Mucosa of rectum (tissue), 2 donors: ENCODE measurements around the gene RAB20.
"Not testable (repeated sequence)": the region's sequence is repeated elsewhere in the genome, so short reads cannot be mapped to it uniquely, and the experiment has no call there.

Source experiments
- H3K27ac ChIP-seq, 2 donors: one replicate each; pipeline ENCODE4 v1.7.0; 2013; ENCODE audit warnings: inconsistent platforms in 2 of 2, low read depth in 2 of 2, low read length in 2 of 2
- H3K27me3 ChIP-seq, 2 donors: one replicate each; pipeline ENCODE4 v1.7.0; 2013; ENCODE audit warnings: low read length in 2 of 2; ENCODE audit not compliant: control insufficient read depth in 2 of 2, insufficient read depth in 2 of 2
- H3K36me3 ChIP-seq, 2 donors: one replicate each; pipeline ENCODE4 v1.7.0; 2013; ENCODE audit warnings: low read length in 2 of 2; ENCODE audit not compliant: control insufficient read depth in 2 of 2, insufficient read depth in 2 of 2
- H3K4me1 ChIP-seq, 2 donors: one replicate each; pipeline ENCODE4 v1.7.0; 2013; ENCODE audit warnings: low read length in 2 of 2, mild to moderate bottlenecking in 1 of 2; ENCODE audit not compliant: control insufficient read depth in 2 of 2, insufficient read depth in 2 of 2
- H3K4me3 ChIP-seq, 2 donors: one replicate each; pipeline ENCODE4 v1.7.0; 2013; ENCODE audit warnings: low read length in 2 of 2
- H3K9ac ChIP-seq, 2 donors: one replicate each; pipeline ENCODE4 v1.7.0; 2013; ENCODE audit warnings: low read length in 2 of 2, low read depth in 1 of 2, mild to moderate bottlenecking in 1 of 2
- H3K9me3 ChIP-seq, 2 donors: one replicate each; pipeline ENCODE4 v1.7.0; 2013; ENCODE audit warnings: low read length in 2 of 2; ENCODE audit not compliant: control insufficient read depth in 2 of 2
- donor health status: healthy.
- donor health status: Normal muscosa, but diverticular disease.

Gene RAB20

GRCh38 chr13:110503037-110503901, 58.3 kb downstream of the RAB20 start:
- Histone ChIP-seq H3K4me1 (peaks cover 13 to 33% of the 10 kb centered on the region in 2 donors), H3K9ac (no peak overlapping the region), H3K9me3 (no peaks in the 10 kb centered on the region), H3K27ac (no peak overlapping the region), H3K36me3 (peaks cover 0 to 7% of the 10 kb centered on the region in 2 donors), H3K4me3 (no peak overlapping the region), H3K27me3 (no peaks in the 10 kb centered on the region)

DNA sequence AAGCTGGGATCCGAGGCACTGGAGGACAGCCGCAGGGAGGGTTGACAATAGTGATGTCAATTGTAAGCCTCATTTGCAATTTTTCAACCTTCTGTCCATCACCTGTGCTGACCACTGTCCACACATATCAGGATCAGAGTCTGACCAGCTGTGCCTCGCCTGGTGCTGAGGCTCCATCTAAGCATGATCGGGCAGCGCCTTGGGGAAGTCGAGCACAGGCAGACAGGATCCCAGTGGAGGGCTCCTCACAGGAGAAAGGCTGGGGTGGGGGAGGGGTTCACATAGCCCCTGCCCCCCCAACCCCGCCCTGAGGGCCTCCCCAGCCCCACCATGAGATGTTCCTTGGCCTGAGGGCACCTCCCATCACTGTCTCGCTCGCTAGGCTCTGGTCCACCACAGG, 60.3 kb downstream of the RAB20 start:
- H3K4me1 ChIP-seq = peaks cover 0 to 14% of the 10 kb centered on the region in 2 donors
- H3K36me3 ChIP-seq = peaks cover 2 to 14% of the 10 kb centered on the region in 2 donors
- H3K9me3 ChIP-seq = no peaks in the 10 kb centered on the region
- no peak overlapping the region for H3K27ac ChIP-seq
- no peak overlapping the region for H3K4me3 ChIP-seq
- no peaks in the 10 kb centered on the region for H3K27me3 ChIP-seq
- no peak overlapping the region for H3K9ac ChIP-seq

DNA sequence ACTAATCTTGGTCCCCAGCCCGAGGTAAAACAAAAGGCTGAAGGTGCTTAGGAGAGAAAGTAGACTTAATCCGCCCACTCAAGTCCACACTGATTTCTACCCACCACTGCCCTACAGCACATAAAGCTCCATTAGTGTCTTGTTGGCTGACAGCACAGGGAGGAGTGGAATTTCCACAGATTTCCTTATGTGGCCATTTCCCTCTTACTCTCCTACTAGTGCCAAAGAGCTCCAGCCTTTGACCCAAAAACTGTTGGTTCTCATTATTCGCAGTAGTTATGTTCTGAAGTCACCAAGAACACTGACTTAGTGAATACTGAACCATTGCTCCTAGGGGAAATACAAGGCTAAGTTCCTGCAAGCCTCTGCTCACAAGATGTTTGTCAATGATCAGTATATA, 61.2 kb downstream of the RAB20 start:
- no peaks in the 10 kb centered on the region for H3K27me3 ChIP-seq
- H3K9me3 ChIP-seq = no peaks in the 10 kb centered on the region
- H3K4me1 ChIP-seq = peaks cover 0 to 9% of the 10 kb centered on the region in 2 donors
- H3K9ac ChIP-seq = no peak overlapping the region
- H3K36me3 ChIP-seq = peaks cover 4 to 18% of the 10 kb centered on the region in 2 donors
- no peak overlapping the region for H3K4me3 ChIP-seq
- no peak overlapping the region for H3K27ac ChIP-seq

- Histone ChIP-seq H3K27ac (no peak overlapping the region), H3K4me1 (peaks cover 0 to 9% of the 10 kb centered on the region in 2 donors), H3K36me3 (peaks cover 4 to 17% of the 10 kb centered on the region in 2 donors), H3K27me3 (no peaks in the 10 kb centered on the region), H3K9ac (no peak overlapping the region), H3K4me3 (no peak overlapping the region), H3K9me3 (no peaks in the 10 kb centered on the region)
Measured at GRCh38 chr13:110499621-110500281, 61.8 kb downstream of the RAB20 start.

DNA sequence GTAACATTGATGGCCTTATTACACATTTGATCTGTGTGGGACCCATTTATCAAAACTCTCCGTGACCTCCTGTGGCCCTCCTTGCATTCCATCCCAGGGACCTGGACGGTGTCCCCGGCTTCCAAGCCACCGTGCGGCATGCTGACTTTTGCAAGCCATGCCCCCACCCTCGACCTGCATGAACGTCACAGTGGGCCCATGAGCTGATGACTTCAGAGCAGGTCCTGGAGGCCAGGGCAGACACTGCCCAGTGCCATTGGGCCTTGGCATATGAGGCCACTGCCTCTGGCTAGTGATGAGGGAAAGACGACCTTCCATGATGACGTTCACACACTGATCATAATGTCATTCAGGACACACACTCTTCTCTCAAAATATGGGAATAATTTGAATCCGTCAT, 62.8 kb downstream of the RAB20 start:
- H3K9me3 ChIP-seq = no peaks in the 10 kb centered on the region
- H3K27ac ChIP-seq = no peak overlapping the region
- no peaks in the 10 kb centered on the region for H3K27me3 ChIP-seq
- H3K9ac ChIP-seq = no peak overlapping the region
- peaks cover 0 to 1% of the 10 kb centered on the region in 2 donors for H3K4me1 ChIP-seq
- H3K36me3 ChIP-seq = peaks cover 4 to 17% of the 10 kb centered on the region in 2 donors
- H3K4me3 ChIP-seq = no peak overlapping the region

DNA sequence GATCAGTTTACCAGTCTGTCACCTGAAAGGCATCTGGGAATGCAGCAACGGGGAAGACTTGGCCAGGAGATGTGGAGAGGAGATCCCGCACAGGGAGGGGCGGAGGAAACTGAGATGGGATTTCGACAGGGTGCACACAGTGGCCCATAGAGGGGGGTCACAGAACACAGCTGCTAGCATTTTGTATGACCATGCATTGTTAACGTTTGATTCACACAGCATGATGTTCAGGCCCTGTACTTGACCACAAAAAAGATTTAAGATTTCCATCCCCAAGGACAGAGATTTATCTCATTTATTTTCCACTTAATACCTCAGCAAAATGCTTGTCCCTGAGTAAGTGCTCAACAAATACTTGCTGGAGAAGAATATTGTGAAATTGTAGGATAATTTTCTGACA, 63.2 kb downstream of the RAB20 start:
- Histone ChIP-seq H3K27me3 (no peaks in the 10 kb centered on the region), H3K4me3 (no peak overlapping the region), H3K27ac (no peak overlapping the region), H3K4me1 (no peaks in the 10 kb centered on the region), H3K36me3 (peaks cover 4 to 15% of the 10 kb centered on the region in 2 donors), H3K9ac (no peak overlapping the region), H3K9me3 (no peaks in the 10 kb centered on the region)

DNA sequence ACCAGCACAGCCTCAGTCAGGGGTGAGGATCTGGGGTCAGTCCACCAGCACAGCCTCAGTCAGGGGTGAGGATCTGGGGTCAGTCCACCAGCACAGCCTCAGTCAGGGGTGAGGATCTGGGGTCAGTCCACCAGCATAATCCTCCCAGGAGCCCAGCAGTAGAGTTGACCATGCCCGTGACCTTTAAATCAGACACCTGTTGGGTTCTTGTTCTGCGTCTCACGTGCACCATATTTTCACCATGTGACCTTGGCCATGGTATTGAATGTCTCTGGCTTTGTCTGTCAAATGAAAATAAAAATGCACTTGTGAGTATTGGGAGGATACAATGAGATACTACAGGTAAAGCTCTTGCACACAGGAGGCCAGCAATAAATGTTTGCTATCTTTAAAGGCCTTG, 63.6 kb downstream of the RAB20 start:
- H3K9me3 ChIP-seq, H3K4me1 ChIP-seq, H3K4me3 ChIP-seq, H3K27ac ChIP-seq, H3K9ac ChIP-seq, H3K27me3 ChIP-seq: not testable (repeated sequence)
- peaks cover 4 to 14% of the 10 kb centered on the region in 2 donors for H3K36me3 ChIP-seq

GRCh38 chr13:110497003-110497402, 64.5 kb downstream of the RAB20 start:
- no peak overlapping the region for H3K9ac ChIP-seq
- no peaks in the 10 kb centered on the region for H3K4me1 ChIP-seq
- H3K27me3 ChIP-seq = no peaks in the 10 kb centered on the region
- H3K27ac ChIP-seq = no peak overlapping the region
- no peak overlapping the region for H3K4me3 ChIP-seq
- no peaks in the 10 kb centered on the region for H3K9me3 ChIP-seq
- peaks cover 4 to 14% of the 10 kb centered on the region in 2 donors for H3K36me3 ChIP-seq

DNA sequence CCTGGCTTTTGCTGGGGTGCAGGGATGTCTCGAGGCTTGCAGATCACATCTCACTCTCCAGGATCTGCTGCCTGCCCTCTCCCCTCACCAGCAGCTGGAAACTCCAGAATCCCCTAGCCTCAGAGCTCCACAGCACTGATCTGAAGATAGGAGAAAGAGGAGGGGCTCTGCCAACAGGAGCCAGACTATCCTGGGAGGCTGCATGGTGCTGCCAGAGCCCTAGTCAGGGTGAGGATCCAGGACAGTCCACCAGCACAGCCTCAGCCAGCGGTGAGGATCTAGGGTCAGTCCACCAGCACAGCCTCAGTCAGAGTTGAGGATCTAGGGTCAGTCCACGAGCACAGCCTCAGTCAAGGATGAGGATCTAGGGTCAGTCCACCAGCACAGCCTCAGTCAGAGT, 65.2 kb downstream of the RAB20 start:
- no peaks in the 10 kb centered on the region for H3K27me3 ChIP-seq
- no peaks in the 10 kb centered on the region for H3K4me1 ChIP-seq
- H3K27ac ChIP-seq = no peak overlapping the region
- H3K9me3 ChIP-seq = no peaks in the 10 kb centered on the region
- H3K36me3 ChIP-seq = peaks cover 4 to 14% of the 10 kb centered on the region in 2 donors
- H3K9ac ChIP-seq = no peak overlapping the region
- no peak overlapping the region for H3K4me3 ChIP-seq

DNA sequence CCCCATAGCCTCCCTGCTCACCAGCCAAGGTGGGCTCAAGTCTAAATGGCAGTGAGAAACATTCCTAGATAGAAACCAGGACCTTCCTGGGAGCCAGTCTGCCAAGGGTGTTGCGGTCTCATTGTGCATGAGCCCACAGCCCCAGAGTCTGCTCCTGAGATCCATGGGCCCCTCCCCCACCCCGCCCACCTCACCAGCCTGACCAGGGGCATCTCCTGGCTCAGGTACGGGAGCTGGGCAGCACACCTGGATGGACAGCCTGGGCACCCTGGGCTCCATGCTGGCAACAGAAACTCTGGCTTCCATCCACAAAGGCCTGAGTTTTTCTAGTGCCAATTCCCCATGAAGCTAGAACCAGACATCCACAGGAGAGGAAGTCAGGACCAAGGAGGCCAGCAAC, 65.6 kb downstream of the RAB20 start:
- Histone ChIP-seq H3K27me3 (no peaks in the 10 kb centered on the region), H3K4me1 (no peaks in the 10 kb centered on the region), H3K9ac (no peak overlapping the region), H3K4me3 (no peak overlapping the region), H3K27ac (no peak overlapping the region), H3K9me3 (no peaks in the 10 kb centered on the region), H3K36me3 (peaks cover 4 to 14% of the 10 kb centered on the region in 2 donors)
